A673 (cell line): ENCODE measurements around the gene FAM118A. TPM values are rescaled to one million over a fixed set of nuclear protein-coding genes. Genes with fewer than 3 reads are reported as not detected.

ENCODE experiments used
- BruUV-seq: library from RNA; stranded (reverse); fragments of 400-500 nt; replicated peaks from 2 replicates; lab custom pipeline; 2021; lab: Mats Ljungman, UMichigan
- CTCF ChIA-PET: fragments of 300-600 bp; sonication (Branson Sonifier 250); formaldehyde crosslinking; loops from one replicate; lab custom pipeline; 2022; ENCODE audit warnings: antibody characterized with exemption; lab: Charles Lee
- POLR2A ChIA-PET: fragments of 300-600 bp; sonication (Branson Sonifier 250); formaldehyde crosslinking; loops from one replicate; lab custom pipeline; 2022; ENCODE audit warnings: antibody characterized with exemption; ENCODE audit not compliant: low non-redundant PET; lab: Charles Lee
- DNase-seq: peaks from one replicate; pipeline ENCODE4 v3.0.0-alpha.2; 2015; ENCODE audit warnings: low spot score
- H3K27ac ChIP-seq: fragments of 200-600 bp; sonication (generic); 2 replicates; pipeline ENCODE4 v1.5.1; 2016; ENCODE audit warnings: mixed run types, low read depth, mild to moderate bottlenecking, mixed read lengths, antibody characterized with exemption, low read length; ENCODE audit not compliant: poor library complexity, severe bottlenecking
- H3K27me3 ChIP-seq: fragments of 200-600 bp; sonication (generic); replicated peaks from 2 replicates; pipeline ENCODE4 v1.6.1; 2017; ENCODE audit warnings: mixed run types, low read depth, mild to moderate bottlenecking, mixed read lengths, antibody characterized with exemption, low read length; ENCODE audit not compliant: insufficient read depth, poor library complexity
- H3K36me3 ChIP-seq: fragments of 200-600 bp; sonication (generic); 2 replicates; pipeline ENCODE4 v1.6.1; 2016; ENCODE audit warnings: mixed run types, mild to moderate bottlenecking, mixed read lengths, antibody characterized with exemption, low read length; ENCODE audit not compliant: insufficient read depth, poor library complexity, severe bottlenecking
- H3K4me1 ChIP-seq: fragments of 200-600 bp; sonication (generic); 2 replicates; pipeline ENCODE4 v1.6.1; 2017; ENCODE audit warnings: mixed run types, mild to moderate bottlenecking, mixed read lengths, antibody characterized with exemption, low read length; ENCODE audit not compliant: insufficient read depth, poor library complexity, severe bottlenecking
- H3K4me3 ChIP-seq: fragments of 200-600 bp; sonication (generic); 2 replicates; pipeline ENCODE4 v1.5.1; 2016; ENCODE audit warnings: low read depth, mixed run types, mild to moderate bottlenecking, mixed read lengths, low read length; ENCODE audit not compliant: poor library complexity, severe bottlenecking
- H3K9me3 ChIP-seq: fragments of 200-600 bp; sonication (generic); 2 replicates; pipeline ENCODE4 v1.6.1; 2016; ENCODE audit warnings: mixed run types, low read depth, mild to moderate bottlenecking, mixed read lengths, antibody characterized with exemption, low read length; ENCODE audit not compliant: poor library complexity, severe bottlenecking
- EZH2 ChIP-seq: fragments of 200-600 bp; sonication (generic); IDR thresholded peaks from 2 replicates; pipeline ENCODE4 v1.6.1; 2017; ENCODE audit warnings: borderline replicate concordance, low read depth, mild to moderate bottlenecking, mixed read lengths, antibody characterized with exemption, low read length; ENCODE audit not compliant: poor library complexity, severe bottlenecking
- intact Hi-C: fragments of 100-400 bp; cut with micrococcal nuclease; formaldehyde crosslinking; loops from one replicate; pipeline ENCODE4 v1.10.0; 2022; ENCODE audit not compliant: unreplicated experiment
- total RNA-seq: library from RNA; stranded (reverse); gene quantifications from 2 replicates; pipeline ENCODE4 v1.2.3, GENCODE V29; 2021
- TF ChIP-seq, protein P1 (sequence below): fragments of 300-800, 200-600 bp; sonication (generic); conservative IDR thresholded peaks from 2 replicates; pipeline ENCODE4 v1.5.1; 2017; ENCODE audit warnings: low read depth, mild to moderate bottlenecking, antibody characterized with exemption, low read length, moderate library complexity, mixed read lengths

FAM118A gene
- total RNA-seq, 1 experiment from 2014 or later: 54.0 TPM

DNA sequence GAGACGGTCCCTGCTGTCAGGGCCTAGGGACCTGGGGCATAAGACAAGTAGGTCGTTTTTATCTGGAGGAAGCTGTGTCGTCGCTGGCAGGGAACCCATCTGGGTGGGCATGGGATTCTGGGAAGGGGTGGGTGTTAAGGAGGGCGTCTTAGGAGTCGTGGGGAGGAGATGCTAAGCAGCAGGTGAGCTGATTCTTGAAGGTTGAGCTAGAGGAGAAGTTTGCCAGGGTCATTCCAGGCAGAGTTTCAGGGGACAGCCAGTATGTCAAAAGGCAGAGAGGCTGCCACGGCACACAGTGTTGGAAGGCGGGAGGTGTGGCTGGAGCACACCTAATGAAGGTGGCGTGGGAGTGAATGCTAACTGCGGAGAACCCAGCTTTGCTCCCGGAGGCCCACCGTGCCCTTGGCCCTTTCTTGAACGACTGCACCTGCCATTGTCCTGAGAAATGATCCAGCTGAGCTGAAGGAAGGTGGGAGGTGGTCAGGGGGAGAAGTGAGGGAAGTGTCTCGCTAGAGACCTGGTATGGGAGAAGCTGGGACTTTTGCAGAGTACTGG lies 1.3 kb downstream of the FAM118A start:
- no TSS peak for BruUV-seq
- TF ChIP-seq, protein P1, sequence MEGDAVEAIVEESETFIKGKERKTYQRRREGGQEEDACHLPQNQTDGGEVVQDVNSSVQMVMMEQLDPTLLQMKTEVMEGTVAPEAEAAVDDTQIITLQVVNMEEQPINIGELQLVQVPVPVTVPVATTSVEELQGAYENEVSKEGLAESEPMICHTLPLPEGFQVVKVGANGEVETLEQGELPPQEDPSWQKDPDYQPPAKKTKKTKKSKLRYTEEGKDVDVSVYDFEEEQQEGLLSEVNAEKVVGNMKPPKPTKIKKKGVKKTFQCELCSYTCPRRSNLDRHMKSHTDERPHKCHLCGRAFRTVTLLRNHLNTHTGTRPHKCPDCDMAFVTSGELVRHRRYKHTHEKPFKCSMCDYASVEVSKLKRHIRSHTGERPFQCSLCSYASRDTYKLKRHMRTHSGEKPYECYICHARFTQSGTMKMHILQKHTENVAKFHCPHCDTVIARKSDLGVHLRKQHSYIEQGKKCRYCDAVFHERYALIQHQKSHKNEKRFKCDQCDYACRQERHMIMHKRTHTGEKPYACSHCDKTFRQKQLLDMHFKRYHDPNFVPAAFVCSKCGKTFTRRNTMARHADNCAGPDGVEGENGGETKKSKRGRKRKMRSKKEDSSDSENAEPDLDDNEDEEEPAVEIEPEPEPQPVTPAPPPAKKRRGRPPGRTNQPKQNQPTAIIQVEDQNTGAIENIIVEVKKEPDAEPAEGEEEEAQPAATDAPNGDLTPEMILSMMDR: no peak
- no peak for TF ChIP-seq EZH2
- CTCF ChIA-PET: no interaction called here

DNA sequence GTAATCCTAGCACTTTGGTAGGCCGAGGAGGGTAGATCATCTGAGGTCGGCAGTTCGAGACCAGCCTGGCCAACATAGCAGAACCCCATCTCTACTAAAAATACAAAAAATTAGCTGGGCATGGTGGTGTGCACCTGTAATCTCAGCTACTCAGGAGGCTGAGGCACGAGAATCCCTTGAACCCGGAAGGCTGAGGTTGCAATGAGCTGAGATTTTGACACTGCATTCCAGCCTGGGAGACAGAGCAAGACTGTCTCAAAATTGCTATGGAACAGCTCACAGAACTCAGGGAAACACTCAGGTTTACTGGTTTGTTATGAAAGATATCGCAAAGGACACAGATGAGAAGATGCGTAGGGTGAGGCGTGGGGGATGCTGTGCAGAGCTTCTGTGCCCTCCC lies 2.7 kb downstream of the FAM118A start:
- Histone ChIP-seq H3K27me3 (no peaks in the 10 kb centered on the region), H3K4me1 (peaks cover 18% of the 10 kb centered on the region), H3K36me3 (no peaks in the 10 kb centered on the region), H3K27ac (no peak overlapping the region), H3K9me3 (no peaks in the 10 kb centered on the region), H3K4me3 (no peak overlapping the region)
- no TSS peak for BruUV-seq
- intact Hi-C loops: no loop called here
- CTCF ChIA-PET: no interaction called here
- TF ChIP-seq, protein P1: no peak
- DNase-seq: no peak
- POLR2A ChIA-PET: interaction anchor here (0.6 kb wide), 1 partner anchor 19 kb away, joined by 3 read pairs; no protein-coding TSS in a partner anchor

More for the DNA sequence above, 1.3 kb downstream of the FAM118A start:
- Histone ChIP-seq H3K27ac (peak overlapping the region; percentile 89), H3K36me3 (no peaks in the 10 kb centered on the region), H3K27me3 (no peaks in the 10 kb centered on the region), H3K9me3 (no peaks in the 10 kb centered on the region), H3K4me3 (peak overlapping the region; percentile 99), H3K4me1 (peaks cover 16% of the 10 kb centered on the region)
- POLR2A ChIA-PET: no interaction called here
- no peak for DNase-seq
- intact Hi-C loops: no loop called here

DNA sequence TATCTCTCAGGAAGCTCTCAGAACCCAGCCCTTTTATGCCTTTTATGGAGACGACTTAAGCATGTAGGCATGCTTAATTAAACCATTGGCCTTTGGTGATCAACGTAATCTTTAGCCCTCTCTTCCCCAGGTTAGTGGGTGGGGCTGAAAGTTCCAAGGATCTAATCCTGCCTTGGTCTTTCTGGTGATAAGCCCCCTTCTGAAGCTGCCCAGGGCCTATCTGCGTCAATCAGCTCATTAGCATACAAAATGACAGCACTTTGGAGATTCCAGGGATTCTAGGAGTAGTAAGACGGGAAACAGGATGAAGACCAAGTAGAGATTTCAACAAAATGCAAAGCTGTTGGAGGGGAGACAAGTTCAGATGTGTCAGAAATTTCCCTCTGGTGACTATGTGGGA lies 3.1 kb downstream of the FAM118A start:
- no peak for TF ChIP-seq EZH2
- TF ChIP-seq, protein P1: no peak
- no peak for DNase-seq
- Histone ChIP-seq H3K27me3 (no peaks in the 10 kb centered on the region), H3K4me3 (no peak overlapping the region), H3K27ac (no peak overlapping the region), H3K9me3 (no peaks in the 10 kb centered on the region), H3K36me3 (no peaks in the 10 kb centered on the region), H3K4me1 (peaks cover 22% of the 10 kb centered on the region)
- ChIA-PET CTCF (no interaction called here), POLR2A (interaction anchor here (0.6 kb wide), 1 partner anchor 18 kb away, joined by 3 read pairs; no protein-coding TSS in a partner anchor)
- BruUV-seq: no TSS peak
- intact Hi-C loops: no loop called here
